HG02759 (cell line): Measurements from ENCODE around the gene RCOR1.
A peak's percentile ranks its signal among the peaks of the same experiment; 100 is the strongest.
"Not testable (repeated sequence)": the region's sequence is repeated elsewhere in the genome, so short reads cannot be mapped to it uniquely, and the experiment has no call there.

Experiments
- ATAC-seq: cut with Tn5 transposase; IDR thresholded peaks from one replicate; pipeline ENCODE4 v1.9.1; 2021; ENCODE audit warnings: mild to moderate bottlenecking, moderate library complexity; ENCODE audit not compliant: unreplicated experiment

Gene RCOR1

DNA sequence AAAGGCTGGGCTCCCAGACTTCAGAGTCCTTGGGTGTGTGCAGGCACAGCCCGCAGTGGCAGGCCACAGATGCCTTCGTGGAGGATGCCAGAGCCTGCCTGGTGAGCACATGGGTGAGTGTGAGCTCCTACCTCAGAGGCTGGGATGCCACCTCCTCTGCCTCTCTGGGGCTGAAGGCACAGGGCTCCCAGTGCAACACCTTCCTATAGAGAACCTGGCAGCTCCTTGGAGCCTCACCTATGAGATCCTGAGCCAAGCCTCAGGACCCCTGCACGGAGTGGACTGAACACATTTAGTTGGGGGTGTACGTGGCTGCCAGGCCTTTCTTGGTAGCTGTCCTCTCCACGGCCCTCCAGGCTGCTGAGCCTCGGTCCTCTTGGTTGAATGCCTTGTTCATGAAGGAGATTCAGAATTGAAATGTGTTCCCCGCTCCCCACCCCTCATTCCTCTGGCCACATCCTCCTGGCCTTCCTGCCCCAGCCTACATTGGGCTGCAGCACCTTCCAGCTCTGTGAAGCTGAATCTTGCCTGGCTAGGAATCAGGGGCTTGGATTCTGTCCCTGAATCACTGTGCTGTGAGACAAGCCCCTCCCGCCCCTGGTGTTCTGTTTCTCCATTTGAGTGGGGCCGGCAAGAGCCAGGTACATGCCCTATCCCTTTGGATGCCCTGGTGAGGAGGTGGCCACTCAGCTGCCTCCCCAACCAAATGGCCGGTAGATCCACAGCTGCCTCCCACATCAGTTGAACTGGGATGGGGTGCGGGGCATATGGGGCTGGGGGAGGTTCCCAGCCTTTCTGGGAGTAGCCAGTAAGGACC is 146.1 kb downstream of the RCOR1 start:
- ATAC-seq, result no peak

GRCh38 chr14:102739190-102739469 is 146.7 kb downstream of the RCOR1 start:
- no peak for ATAC-seq

DNA sequence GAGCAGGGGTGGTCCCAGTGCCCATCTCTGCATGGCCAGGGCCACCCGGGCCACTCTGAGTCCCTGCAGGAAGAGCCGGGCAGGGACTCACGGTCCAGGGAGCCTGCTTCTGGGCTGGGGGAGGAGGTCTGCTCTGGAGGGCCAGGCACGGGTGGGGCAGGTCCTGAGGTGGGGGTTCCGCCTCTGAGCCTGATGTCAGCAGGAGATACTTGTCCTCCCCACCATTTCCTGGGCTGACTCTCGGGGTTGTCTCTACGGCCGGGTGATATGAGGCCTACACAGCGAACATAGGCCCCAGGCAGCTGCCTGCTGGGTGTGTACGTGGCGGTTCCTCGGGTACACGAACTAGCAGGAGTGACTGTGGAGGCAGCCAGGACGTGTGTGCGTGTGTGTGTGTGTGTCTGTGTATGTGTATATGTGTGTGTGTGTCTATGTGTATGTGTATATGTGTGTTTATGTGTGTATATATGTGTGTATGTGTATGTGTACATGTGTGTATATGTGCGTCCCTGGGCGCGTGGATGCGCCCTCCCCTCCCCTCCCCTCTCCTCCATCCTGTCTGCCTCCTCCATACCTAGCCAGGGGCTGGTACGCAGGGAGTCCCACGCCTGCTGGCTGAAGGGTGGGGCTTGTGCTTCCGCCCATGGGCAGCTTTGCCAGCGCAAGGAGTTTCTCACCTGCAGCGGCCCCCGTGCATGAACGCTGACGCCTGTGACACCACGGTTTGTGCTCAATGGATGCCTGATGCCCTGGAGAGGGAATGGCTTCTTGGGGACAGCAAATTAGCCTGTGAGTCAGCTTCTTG is 154.4 kb downstream of the RCOR1 start:
- no peak for ATAC-seq

- no peak for ATAC-seq
Observed at GRCh38 chr14:102748806-102749205, 156.4 kb downstream of the RCOR1 start.

GRCh38 chr14:102749393-102750305 is 157.2 kb downstream of the RCOR1 start:
- no peak for ATAC-seq

- ATAC-seq, result no peak
Observed at GRCh38 chr14:102750376-102750775, 157.9 kb downstream of the RCOR1 start.

DNA sequence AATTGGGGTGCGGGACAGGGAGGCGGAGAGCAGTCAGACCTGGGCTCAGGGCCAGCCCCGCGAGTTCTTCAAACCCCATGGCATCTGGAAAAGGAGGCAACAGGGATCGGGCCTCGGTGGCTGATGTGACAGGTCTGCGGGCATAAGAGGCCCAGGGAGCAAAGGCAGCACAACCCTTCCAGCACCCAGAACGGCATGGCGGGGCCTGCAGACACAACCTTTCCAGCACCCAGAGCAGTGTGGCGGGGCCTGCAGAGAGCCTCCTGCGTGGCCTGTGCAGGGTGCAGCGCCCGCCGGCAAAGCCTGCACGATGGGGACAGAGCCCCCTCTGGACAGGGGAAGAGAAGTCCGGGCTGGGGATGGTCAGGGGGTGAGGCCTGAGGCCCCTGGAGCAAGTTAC is 158.6 kb downstream of the RCOR1 start:
- ATAC-seq, result no peak

- no peak for ATAC-seq
Observed at GRCh38 chr14:102752239-102752847, 159.9 kb downstream of the RCOR1 start.

DNA sequence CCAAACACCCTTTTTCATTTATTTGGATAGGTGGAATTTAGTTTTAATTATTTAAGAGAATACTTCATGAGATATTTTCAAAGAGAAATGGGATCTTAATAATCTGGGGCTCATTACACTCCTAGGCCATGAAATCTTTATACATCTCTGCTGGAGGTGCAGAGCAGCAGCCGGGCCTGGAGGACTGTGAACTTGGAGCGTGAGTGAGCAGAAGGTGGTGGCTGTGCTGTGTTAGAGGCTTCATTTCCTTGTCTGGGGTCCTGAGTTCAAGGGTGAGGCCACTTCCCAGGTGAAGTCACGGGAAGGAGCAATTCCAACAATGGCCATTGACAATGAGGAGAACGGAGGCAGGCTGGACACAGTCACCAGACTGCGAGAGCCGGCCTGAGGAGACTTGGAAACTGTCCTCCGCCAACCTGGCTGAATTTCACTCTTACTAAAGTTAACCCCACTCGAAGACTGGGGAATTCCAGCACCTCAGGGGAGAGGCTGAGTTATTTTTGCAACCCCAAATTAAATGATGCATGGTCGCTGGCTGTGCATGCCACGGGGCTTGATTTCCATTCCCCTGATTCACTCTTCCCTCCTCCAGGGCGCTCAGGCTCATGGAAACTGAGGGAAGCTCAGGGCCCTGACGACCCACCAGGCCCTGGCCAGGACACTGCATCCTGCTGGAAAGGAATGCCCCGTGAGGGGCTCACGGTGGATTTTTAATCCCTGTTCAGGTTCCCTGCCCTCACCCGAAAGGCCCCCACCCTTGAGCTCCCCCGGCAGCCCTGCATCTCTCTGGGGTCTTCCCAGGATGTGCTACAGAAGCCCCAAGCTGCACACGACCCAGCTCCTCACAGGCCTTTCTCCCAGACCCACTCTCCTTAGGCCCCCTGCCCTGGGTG is 162.2 kb downstream of the RCOR1 start:
- peak; percentile 60 for ATAC-seq

DNA sequence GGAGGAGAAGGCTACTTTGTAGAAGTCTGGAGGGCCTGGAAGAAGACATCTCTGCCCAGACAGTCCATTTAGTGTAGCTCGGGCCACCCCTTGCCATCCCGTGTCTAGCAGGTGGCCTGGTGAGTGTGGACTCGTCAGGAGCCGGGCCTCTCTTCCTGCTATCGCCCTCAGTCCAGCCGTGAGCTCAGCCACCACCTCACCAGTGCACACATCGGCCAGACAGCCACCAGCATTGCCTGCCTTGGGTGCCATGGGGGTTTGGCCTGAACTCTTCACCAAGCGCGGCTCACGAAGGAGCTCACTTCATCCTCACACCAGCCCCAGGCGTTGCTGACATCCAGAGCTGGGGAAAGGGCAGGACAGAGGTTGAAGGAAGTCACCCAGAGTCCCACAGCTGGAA is 165.2 kb downstream of the RCOR1 start:
- ATAC-seq, result no peak

GRCh38 chr14:102758087-102758486 is 165.6 kb downstream of the RCOR1 start:
- ATAC-seq, result no peak

DNA sequence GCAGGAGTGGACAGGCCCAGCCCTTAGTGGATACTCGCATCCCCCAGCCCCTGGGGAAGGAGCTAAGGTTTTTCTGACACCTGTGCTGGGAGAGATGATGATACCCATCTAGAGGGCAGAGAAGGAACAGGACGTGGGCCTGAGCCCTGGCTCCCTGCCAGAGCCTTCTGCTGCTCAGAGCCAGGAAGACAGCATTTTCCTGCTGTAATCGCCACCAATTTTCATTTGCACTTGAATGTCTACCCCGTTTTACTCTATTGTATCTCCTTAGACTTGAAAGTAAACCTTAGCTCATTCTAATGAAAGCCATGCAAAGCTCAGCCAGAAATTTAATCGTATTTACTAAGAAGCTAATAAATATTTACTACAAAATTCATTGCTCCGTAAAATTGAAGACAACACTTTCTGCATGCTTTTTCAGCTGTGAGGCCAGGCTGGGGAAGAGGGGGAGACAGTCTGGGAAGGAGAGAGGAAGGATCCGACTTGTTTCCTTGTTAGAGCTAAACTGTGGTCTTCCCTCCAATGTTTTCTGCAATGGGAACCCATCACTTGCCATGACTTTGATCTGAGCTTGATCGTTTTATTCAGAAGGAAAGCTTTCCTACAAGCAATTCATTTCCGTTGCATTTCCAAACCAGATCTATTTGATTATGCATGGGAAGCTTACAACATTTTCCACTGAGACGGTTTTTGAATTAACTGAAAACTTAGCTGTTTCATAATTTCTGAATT is 167.2 kb downstream of the RCOR1 start:
- ATAC-seq, result no peak

DNA sequence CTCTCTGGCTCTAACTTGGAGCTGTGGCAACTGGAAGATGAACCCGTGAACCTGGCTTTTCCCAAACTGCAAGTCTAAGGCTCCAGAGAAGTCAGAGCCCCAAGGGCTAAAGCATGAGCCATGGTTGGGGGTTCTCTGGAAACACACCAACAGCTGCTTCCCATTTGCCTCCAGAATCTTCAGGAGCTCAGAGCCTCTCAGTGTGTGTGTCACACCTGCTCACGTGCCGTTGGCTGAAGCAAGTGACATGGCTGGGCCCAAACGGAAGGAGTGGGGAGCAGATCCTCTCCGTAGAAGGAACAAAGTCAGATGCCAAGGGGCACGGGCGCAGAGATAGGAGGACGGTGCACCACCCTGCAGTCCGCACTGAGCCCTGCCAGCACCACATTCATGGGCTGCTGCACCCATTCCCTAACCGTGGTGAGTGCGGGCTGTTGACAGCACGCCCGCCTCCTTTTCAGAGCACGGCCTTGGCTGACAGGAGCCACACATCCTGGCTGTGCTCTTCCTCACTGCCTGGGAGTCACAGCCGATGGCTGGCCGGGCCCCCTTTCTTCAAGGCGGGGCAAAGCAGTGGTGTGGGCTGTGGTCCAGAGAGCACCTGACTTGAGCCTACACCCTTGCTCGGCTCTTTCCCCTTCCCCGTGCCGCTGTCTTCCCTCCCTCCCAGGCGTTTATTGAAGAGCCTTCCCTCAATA is 168.2 kb downstream of the RCOR1 start:
- ATAC-seq, result no peak

- ATAC-seq, result no peak
Observed at GRCh38 chr14:102761206-102761605, 168.8 kb downstream of the RCOR1 start.

DNA sequence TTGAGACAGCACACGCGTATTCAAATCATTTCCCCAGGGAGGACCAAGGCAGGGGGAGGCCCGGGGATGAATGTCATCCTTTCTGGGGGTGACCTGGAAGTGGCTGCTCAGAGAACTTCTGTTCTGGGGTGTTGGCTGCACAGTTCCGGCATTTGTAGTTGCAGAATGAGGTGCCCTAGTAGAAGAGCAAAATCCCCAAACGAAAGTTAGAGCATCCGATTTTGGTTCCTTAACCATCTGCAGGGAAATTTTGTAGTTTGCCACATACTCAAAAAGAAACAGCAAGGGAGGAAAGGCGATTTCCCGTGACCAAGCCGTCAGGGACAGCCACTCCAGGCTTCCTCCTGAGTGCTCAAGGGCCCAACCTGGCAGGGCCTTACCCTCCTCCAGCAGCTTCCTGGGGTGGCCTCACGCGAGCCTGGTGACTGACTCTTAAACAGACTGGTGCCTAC is 171.8 kb downstream of the RCOR1 start:
- peak; percentile 72 for ATAC-seq

DNA sequence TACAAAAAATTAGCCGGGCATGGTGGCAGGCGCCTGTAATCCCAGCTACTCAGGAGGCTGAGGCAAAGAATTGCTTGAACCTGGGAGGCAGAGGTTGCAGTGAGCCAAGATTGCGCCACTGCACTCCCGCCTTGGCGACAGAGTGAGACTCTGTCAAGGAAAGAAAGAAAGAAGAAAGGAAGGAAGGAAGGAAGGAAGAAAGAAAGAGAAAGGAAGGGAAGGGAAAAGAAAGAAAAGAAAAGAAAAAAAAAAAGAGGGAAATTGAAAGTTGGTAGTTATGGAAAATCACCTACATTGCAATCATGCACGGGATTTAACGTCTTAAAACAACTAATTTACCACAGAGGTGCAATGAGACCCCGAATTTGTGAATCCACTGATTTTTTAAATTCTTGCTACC is 173.3 kb downstream of the RCOR1 start:
- not testable (repeated sequence) for ATAC-seq

DNA sequence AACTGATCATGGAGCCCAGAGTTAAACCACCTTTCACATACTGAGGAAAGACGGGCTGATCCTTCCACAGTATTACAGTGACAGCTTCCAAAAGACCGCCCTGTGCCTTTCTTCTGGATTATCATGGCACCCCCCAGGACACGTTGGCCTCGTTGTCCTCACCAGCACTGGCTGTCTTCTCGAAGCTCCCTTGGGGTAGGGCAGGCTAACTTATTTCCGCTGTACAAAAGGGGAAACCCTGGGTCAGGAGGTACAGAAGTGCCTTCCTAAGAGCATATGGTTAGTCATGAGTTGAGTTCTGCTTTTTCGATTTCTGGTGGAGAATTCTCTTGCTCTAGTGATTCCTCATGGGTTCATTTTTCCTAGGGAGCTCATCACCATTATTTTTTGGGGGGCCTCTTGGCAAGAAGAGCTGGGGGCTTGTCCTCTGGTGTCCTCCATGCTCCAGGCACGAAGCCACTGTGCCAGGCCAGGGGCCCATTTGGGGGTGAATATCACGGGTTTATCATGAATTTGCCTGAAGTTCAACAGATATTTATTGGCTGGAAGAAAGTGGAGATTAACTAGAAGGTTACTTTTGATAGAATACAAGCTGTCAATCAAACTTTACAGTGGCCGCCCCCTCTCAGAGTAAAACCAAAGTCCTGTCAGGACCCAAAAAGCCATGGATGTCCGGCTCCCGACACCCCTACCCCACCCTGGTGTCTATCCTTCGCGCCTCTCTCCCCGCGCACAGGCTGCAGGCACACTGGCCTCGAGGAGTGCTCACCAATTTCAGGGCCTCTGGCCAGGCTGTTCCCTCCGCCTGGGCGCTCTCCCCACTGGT is 176.0 kb downstream of the RCOR1 start:
- peak; percentile 60 for ATAC-seq

DNA sequence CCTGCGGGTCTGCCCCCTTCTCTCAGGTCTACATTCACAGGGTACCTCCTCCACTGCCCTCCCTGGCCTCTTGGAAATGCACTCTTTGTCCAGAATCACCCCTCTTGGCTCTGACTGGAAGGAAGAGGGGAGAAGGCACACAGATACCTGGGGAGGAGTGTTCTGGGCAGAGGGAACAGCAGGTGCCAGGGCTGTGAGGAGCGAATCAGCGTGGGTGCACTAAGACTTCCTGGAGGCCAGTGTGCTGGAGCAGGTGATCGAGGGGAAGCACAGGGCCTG is 176.5 kb downstream of the RCOR1 start:
- ATAC-seq, result no peak
